Nephron (organoid): Measurements from ENCODE around the gene CACNA1I.

Experiments
- H3K27ac Mint-ChIP-seq, 3 experiments: 2 replicates each; pipeline ENCODE4 v1.8.0; 2020; ENCODE audit warnings: mixed read lengths in 3 of 3, mild to moderate bottlenecking in 2 of 3, moderate library complexity in 1 of 3
- H3K27me3 Mint-ChIP-seq: 2 replicates; pipeline ENCODE4 v1.8.0; 2021; ENCODE audit warnings: low read depth, mild to moderate bottlenecking, moderate library complexity, mixed read lengths
- H3K36me3 Mint-ChIP-seq: 2 replicates; pipeline ENCODE4 v1.8.0; 2020; ENCODE audit warnings: low read depth, mixed read lengths
- H3K4me1 Mint-ChIP-seq: 2 replicates; pipeline ENCODE4 v1.8.0; 2020; ENCODE audit warnings: mixed read lengths
- H3K4me3 Mint-ChIP-seq, 3 experiments: 2 replicates each; pipeline ENCODE4 v1.8.0; 2020; ENCODE audit warnings: mild to moderate bottlenecking in 3 of 3, mixed read lengths in 3 of 3, moderate library complexity in 2 of 3
- H3K9me3 Mint-ChIP-seq: 2 replicates; pipeline ENCODE4 v1.8.0; 2020; ENCODE audit warnings: mixed read lengths
- TF ChIP-seq, protein P1 (sequence below), 3 experiments: fragments of 200-600 bp; sonication (generic); IDR thresholded peaks; one replicate each; pipeline ENCODE4 v1.5.0; 2021; ENCODE audit warnings: antibody characterized with exemption in 3 of 3; ENCODE audit not compliant: unreplicated experiment in 3 of 3

The CACNA1I gene

GRCh38 chr22:39575552-39575825 lies 4.9 kb downstream of the CACNA1I start:
- Mint-ChIP-seq H3K4me3 (no peak overlapping the region), H3K27ac (no peak overlapping the region), H3K36me3 (no peaks in the 10 kb centered on the region), H3K27me3 (peaks cover 28% of the 10 kb centered on the region), H3K4me1 (peaks cover 7% of the 10 kb centered on the region), H3K9me3 (no peaks in the 10 kb centered on the region)
- TF ChIP-seq, protein P1, sequence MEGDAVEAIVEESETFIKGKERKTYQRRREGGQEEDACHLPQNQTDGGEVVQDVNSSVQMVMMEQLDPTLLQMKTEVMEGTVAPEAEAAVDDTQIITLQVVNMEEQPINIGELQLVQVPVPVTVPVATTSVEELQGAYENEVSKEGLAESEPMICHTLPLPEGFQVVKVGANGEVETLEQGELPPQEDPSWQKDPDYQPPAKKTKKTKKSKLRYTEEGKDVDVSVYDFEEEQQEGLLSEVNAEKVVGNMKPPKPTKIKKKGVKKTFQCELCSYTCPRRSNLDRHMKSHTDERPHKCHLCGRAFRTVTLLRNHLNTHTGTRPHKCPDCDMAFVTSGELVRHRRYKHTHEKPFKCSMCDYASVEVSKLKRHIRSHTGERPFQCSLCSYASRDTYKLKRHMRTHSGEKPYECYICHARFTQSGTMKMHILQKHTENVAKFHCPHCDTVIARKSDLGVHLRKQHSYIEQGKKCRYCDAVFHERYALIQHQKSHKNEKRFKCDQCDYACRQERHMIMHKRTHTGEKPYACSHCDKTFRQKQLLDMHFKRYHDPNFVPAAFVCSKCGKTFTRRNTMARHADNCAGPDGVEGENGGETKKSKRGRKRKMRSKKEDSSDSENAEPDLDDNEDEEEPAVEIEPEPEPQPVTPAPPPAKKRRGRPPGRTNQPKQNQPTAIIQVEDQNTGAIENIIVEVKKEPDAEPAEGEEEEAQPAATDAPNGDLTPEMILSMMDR (IDR thresholded peaks at IDR 0.05; ENCODE audit: unreplicated experiment in 3 of 3): no peak

DNA sequence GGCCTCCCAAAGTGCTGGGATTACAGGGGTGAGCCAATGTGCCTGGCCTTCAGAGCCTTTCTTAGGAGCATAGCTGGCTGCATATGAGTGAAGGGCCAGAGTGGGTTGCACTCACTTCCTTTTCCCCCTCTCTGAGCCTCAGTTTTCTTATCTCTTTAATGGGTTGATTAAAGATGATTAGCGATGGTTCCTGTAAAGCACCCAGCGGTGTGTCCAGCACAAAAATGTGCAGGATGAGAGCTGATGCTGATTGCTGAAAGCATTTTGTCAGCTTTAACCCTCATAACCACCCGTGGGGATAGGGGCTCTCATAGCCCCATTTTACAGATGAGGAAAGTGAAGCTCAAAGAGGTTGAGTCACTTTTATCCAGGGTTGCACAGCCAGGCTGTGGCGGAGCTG lies 5.5 kb downstream of the CACNA1I start:
- Mint-ChIP-seq H3K9me3 (no peaks in the 10 kb centered on the region), H3K4me1 (peaks cover 7% of the 10 kb centered on the region), H3K27me3 (peaks cover 25% of the 10 kb centered on the region), H3K27ac (no peak overlapping the region), H3K36me3 (no peaks in the 10 kb centered on the region), H3K4me3 (no peak overlapping the region)
- TF ChIP-seq, protein P1 (IDR thresholded peaks at IDR 0.05; ENCODE audit: unreplicated experiment in 3 of 3): no peak

DNA sequence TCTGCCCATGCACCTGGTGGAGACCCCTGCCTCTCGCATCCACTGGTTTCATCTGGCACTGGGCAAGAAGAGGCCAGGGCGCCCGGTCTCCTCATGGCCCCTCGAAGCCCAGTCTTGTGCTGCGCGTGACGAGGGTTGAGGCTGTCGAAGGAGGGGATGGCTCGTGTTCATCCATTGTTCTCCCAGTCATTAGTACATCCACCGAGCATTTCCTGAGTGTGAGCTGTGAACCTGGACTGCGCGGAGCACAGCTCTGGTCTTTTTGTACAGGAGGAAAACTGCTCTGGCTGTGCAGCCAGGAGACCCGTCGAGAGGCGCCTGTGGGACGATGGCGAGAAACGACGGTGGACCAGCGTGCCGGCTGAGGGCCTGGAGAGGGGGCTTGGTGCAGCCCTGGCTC lies 6.8 kb downstream of the CACNA1I start:
- H3K36me3 Mint-ChIP-seq: no peaks in the 10 kb centered on the region
- no peak overlapping the region for H3K27ac Mint-ChIP-seq
- H3K9me3 Mint-ChIP-seq: no peaks in the 10 kb centered on the region
- TF ChIP-seq, protein P1 (IDR thresholded peaks at IDR 0.05; ENCODE audit: unreplicated experiment in 3 of 3): no peak
- H3K4me3 Mint-ChIP-seq: no peak overlapping the region
- H3K27me3 Mint-ChIP-seq: peaks cover 15% of the 10 kb centered on the region
- H3K4me1 Mint-ChIP-seq: peaks cover 7% of the 10 kb centered on the region

GRCh38 chr22:39577900-39578299 lies 7.3 kb downstream of the CACNA1I start:
- Mint-ChIP-seq H3K4me3 (no peak overlapping the region), H3K27me3 (peaks cover 15% of the 10 kb centered on the region), H3K9me3 (no peaks in the 10 kb centered on the region), H3K27ac (no peak overlapping the region), H3K4me1 (peaks cover 7% of the 10 kb centered on the region), H3K36me3 (no peaks in the 10 kb centered on the region)
- TF ChIP-seq, protein P1 (IDR thresholded peaks at IDR 0.05; ENCODE audit: unreplicated experiment in 3 of 3): no peak

DNA sequence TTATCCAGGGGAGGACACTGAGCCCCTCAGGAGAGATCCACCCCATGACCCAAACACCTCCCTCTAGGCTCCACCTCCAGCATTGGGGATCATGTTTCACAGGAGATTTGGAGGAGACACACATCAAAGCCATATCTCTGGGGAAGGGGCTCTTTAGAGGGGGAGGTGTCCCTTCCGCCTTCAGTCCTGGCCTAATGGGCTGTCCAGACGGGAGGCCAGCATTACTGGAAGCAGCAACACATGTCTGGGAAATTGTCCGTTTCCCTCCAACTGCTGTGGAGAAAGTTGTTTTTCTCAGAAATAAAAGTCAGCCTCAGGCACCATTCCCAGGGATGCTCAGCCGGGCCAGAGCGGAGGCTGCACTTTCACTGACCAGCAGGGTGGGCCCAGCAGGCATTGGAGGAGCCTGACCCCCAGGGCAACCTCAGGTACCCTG lies 9.5 kb downstream of the CACNA1I start:
- H3K27ac Mint-ChIP-seq: peak overlapping the region; percentile 26 to 95 (median 84)

DNA sequence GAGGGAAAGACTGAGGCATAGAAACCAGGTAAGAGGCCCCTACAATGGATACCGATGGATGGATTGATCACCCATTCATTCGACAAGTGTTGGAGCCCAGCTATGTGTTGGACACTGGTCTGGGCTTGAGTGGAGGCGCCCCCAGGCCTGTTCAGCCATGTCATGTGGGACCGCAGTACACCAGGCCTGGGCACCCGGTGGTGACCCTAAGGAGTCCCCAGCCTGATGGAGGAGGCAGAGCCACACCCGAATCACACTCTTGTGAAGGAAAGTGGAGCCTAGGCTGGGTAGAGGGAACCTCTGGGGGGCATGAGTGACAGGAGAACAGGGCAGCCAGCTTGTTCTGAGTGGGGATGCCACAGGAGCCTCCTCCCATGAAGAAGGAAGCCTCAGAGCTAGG lies 10.2 kb downstream of the CACNA1I start:
- Mint-ChIP-seq H3K36me3 (no peaks in the 10 kb centered on the region), H3K27ac (peak overlapping the region in 1 of 3 experiments; percentile 95), H3K27me3 (peaks cover 21% of the 10 kb centered on the region), H3K9me3 (no peaks in the 10 kb centered on the region), H3K4me3 (no peak overlapping the region), H3K4me1 (peaks cover 7% of the 10 kb centered on the region)
- TF ChIP-seq, protein P1 (IDR thresholded peaks at IDR 0.05; ENCODE audit: unreplicated experiment in 3 of 3): no peak

More for the DNA sequence above, 9.5 kb downstream of the CACNA1I start:
- Mint-ChIP-seq H3K9me3 (no peaks in the 10 kb centered on the region), H3K4me1 (peaks cover 7% of the 10 kb centered on the region), H3K27me3 (peaks cover 18% of the 10 kb centered on the region), H3K4me3 (no peak overlapping the region), H3K36me3 (no peaks in the 10 kb centered on the region)
- TF ChIP-seq, protein P1 (IDR thresholded peaks at IDR 0.05; ENCODE audit: unreplicated experiment in 3 of 3): no peak
